Brain microvascular endothelial cell (primary cell): Measurements from ENCODE around the gene RASGRF1.

Experiments used
- DNase-seq: peaks from one replicate; pipeline ENCODE4 v3.0.0-alpha.2; 2020
- H3K27ac ChIP-seq: fragments of 250-450 bp; sonication (Bioruptor Pico); 2 replicates; pipeline ENCODE4 v1.5.1; 2020; ENCODE audit warnings: mild to moderate bottlenecking, moderate library complexity
- H3K27me3 ChIP-seq: fragments of 250-450 bp; sonication (Bioruptor Pico); replicated peaks from 2 replicates; pipeline ENCODE4 v1.5.1; 2020; ENCODE audit warnings: mild to moderate bottlenecking
- H3K36me3 ChIP-seq: fragments of 250-450 bp; sonication (Bioruptor Pico); replicated peaks from 2 replicates; pipeline ENCODE4 v1.5.1; 2020; ENCODE audit warnings: mild to moderate bottlenecking
- H3K4me3 ChIP-seq: 2 replicates; pipeline ENCODE4 v1.5.1; 2011; ENCODE audit warnings: low read depth, mild to moderate bottlenecking, control low read depth, low read length, moderate library complexity
- CTCF ChIP-seq: IDR thresholded peaks from 2 replicates; pipeline ENCODE4 v1.5.1; 2011; ENCODE audit warnings: low read depth, mild to moderate bottlenecking, moderate library complexity, low read length, control low read depth, inconsistent platforms; ENCODE audit errors: missing control alignments
- in situ Hi-C: cut with HindIII; loops from 2 replicates; pipeline ENCODE4 v1.10.0; 2017; ENCODE audit warnings: low sequenced_read_pairs, low pct_ligation_motif_present

Gene RASGRF1

GRCh38 chr15:79105141-79105540 lies 14.6 kb upstream of the RASGRF1 start:
- DNase-seq, result no peak
- no peak overlapping the region for H3K4me3 ChIP-seq
- no peak for TF ChIP-seq CTCF
- no peaks in the 10 kb centered on the region for H3K36me3 ChIP-seq
- H3K27ac ChIP-seq, result no peak overlapping the region
- in situ Hi-C loops, result no loop called here
- H3K27me3 ChIP-seq, result no peaks in the 10 kb centered on the region

GRCh38 chr15:79102595-79102994 lies 12.0 kb upstream of the RASGRF1 start:
- Histone ChIP-seq H3K4me3 (no peak overlapping the region), H3K27me3 (no peaks in the 10 kb centered on the region), H3K27ac (no peak overlapping the region), H3K36me3 (no peaks in the 10 kb centered on the region)
- in situ Hi-C loops, result no loop called here
- TF ChIP-seq CTCF, result no peak
- DNase-seq, result no peak

DNA sequence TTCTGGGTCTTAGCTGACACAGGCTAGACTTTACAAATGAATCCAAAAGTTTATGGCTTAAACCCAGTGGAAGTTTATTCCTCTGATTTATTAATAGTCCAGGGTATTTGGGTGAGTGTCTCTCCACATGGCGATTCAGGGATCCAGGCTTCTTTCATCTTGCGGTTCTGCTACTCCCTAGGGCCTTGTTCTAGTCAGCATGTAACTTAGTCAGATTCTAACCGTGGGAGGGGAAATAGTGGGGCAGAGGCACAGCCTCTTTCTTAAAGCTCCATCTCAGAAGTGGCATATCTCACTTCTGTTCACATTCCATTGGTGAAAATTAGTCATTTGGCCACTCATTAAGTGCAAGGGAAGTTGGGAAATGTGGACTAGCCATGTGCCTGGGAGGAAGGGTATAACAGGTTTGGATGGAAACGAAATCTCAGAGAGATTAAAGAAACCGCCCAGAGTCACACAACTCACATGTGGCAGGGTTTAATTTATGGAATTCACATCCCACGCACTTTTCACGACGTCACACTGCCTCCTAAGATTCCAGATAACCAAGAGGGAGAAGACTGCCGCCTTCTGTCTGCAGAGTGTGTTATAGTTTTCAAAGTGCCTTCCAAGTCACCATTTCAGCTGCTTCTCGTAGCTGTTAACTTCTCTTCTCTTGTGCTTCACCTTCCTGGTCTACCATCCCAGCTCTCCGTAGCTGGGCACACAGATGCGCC lies 11.4 kb upstream of the RASGRF1 start:
- Histone ChIP-seq H3K4me3 (no peak overlapping the region), H3K27me3 (no peaks in the 10 kb centered on the region), H3K27ac (no peak overlapping the region), H3K36me3 (no peaks in the 10 kb centered on the region)
- in situ Hi-C loops, result no loop called here
- TF ChIP-seq CTCF, result no peak
- DNase-seq, result no peak

- Histone ChIP-seq H3K27me3 (peaks cover 1% of the 10 kb centered on the region), H3K36me3 (no peaks in the 10 kb centered on the region), H3K27ac (no peak overlapping the region), H3K4me3 (no peak overlapping the region)
- no peak for DNase-seq
- in situ Hi-C loops, result no loop called here
- no peak for TF ChIP-seq CTCF
Observed at GRCh38 chr15:79099692-79100091, 9.1 kb upstream of the RASGRF1 start.

DNA sequence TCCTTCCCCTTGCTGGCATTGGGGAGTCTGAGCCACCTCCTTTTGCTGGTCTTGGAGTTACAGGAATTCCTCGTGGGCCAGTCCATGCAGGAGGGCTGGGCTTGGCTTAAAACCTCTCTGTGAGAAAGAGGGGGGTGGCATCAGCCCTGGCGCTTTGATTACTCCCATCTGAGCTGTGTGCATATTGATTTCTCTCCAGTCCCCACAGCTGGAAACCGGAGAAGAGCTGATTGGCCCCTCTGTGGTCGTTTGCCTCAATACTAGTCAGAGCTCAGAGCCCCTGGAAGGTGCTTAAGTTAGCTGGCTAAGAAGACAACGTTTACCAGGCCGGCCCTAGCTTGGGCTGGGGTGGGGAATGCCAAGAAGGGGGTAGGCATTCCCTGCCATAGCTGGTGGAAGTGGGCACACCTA lies 4.0 kb upstream of the RASGRF1 start:
- in situ Hi-C loops, result no loop called here
- Histone ChIP-seq H3K4me3 (no peak overlapping the region), H3K27ac (no peak overlapping the region), H3K27me3 (peaks cover 25% of the 10 kb centered on the region), H3K36me3 (no peaks in the 10 kb centered on the region)
- no peak for TF ChIP-seq CTCF
- DNase-seq, result no peak
